ENCODE measurements around the gene EFNA1.

GRCh38 chr1:155131856-155132255 lies 4.2 kb downstream of the EFNA1 start:
- TF ChIP-seq TARDBP (IDR thresholded peaks at IDR 0.05) (no peak), SUZ12 (IDR thresholded peaks at IDR 0.05) (no peak), BHLHE40 (IDR thresholded peaks at IDR 0.05; ENCODE audit: borderline replicate concordance) (no peak), SP1 (IDR thresholded peaks at IDR 0.05) (no peak), ELF4 (IDR thresholded peaks at IDR 0.05) (no peak), FOXM1 (IDR thresholded peaks at IDR 0.05; ENCODE audit: borderline replicate concordance) (no peak), FOXK2 (IDR thresholded peaks at IDR 0.05) (no peak), FOXA1 (IDR thresholded peaks at IDR 0.05) (no peak)
